NCI-H2227 treated with DMSO at 0.1 percent for 48 hours (cell line): ENCODE results near the gene AKNA.

ENCODE experiments used
- DNase-seq: peaks from one replicate; lab custom pipeline; 2025; lab: John Stamatoyannopoulos, UW

Gene AKNA

GRCh38 chr9:114285166-114285867 lies 102.5 kb downstream of the AKNA start:
- no peak for DNase-seq

GRCh38 chr9:114284316-114285060 lies 103.3 kb downstream of the AKNA start:
- no peak for DNase-seq
